ENCODE measurements around the gene TSC22D2. TPM values are rescaled to one million over a fixed set of nuclear protein-coding genes. Genes with fewer than 3 reads are reported as not detected.

Gene TSC22D2
- total RNA-seq, 1 donor from 2014 or later = 22.7 TPM

DNA sequence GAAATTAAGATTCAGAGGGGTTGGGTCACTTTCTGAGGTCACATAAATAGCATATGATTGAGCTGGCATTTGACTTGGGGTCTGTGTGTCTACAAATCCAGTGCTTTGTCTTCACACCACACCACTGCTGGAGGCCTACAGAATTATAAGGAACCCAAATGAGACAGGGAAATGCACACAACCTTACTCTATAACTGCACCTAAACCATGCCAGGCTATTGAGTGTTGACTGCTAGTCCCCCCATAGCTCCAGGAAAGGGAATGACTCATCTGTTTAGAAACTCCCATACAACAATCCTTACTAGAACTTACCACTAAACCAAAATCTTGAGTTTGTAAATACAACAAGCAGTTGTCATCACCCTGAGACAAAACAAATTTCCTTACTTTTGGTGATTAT is 16.9 kb upstream of the TSC22D2 start:
- Mint-ChIP-seq H3K4me3 (no peak overlapping the region), H3K27ac (no peak overlapping the region), H3K36me3 (ENCODE audit: low read depth) (no peaks in the 10 kb centered on the region), H3K4me1 (ENCODE audit: low read depth) (peaks cover 15% of the 10 kb centered on the region), H3K27me3 (ENCODE audit: insufficient read depth) (peaks cover 3% of the 10 kb centered on the region), H3K9me3 (no peaks in the 10 kb centered on the region)
- no peak for DNase-seq (ENCODE audit: low spot score)
- intact Hi-C loops (cut with micrococcal nuclease) = no loop called here

DNA sequence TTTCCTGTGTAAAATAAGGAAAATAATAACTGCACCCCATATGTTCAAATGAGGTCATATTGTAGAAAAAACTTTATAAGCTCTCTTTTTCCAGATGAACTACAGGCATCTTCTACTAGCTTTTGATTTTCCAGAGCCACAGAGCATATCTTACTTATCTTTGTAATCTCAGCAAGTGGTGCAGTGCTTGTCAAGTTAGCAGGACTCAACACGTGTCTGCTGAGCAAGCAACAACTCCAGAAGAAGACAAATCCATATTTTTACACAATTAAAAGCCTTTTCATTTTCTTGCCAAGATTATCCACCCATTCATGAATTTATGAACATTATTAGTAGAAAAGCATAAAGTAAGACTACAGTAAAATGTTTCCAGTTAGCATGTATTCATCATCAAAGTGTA is 14.4 kb upstream of the TSC22D2 start:
- Mint-ChIP-seq H3K36me3 (ENCODE audit: low read depth) (no peaks in the 10 kb centered on the region), H3K9me3 (no peaks in the 10 kb centered on the region), H3K4me1 (ENCODE audit: low read depth) (peaks cover 15% of the 10 kb centered on the region), H3K27ac (no peak overlapping the region), H3K4me3 (no peak overlapping the region), H3K27me3 (ENCODE audit: insufficient read depth) (peaks cover 8% of the 10 kb centered on the region)
- intact Hi-C loops (cut with micrococcal nuclease) = no loop called here
- DNase-seq (ENCODE audit: low spot score) = no peak

DNA sequence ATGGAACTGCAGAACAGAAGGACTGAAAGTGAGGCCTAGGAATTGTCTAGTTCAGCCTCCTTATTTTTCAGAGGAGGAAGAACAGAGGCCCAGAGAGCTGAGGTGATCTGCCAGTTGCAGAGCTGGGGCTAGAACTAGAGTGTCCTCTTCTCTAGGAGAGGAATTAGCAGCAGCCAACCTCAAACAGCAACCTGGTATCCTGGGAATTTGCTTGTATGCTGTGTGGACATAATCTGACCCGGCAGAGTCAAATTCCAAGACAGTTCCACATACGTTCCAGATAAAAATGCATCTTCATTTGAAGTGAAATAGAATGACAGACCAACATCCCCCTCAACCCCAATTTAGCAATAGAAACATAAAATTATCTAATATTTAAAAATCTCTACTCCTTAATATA is 13.5 kb upstream of the TSC22D2 start:
- H3K9me3 Mint-ChIP-seq = no peaks in the 10 kb centered on the region
- no peak for DNase-seq (ENCODE audit: low spot score)
- peaks cover 15% of the 10 kb centered on the region for H3K27me3 Mint-ChIP-seq (ENCODE audit: insufficient read depth)
- intact Hi-C loops (cut with micrococcal nuclease) = no loop called here
- H3K4me3 Mint-ChIP-seq = no peak overlapping the region
- no peaks in the 10 kb centered on the region for H3K36me3 Mint-ChIP-seq (ENCODE audit: low read depth)
- H3K4me1 Mint-ChIP-seq (ENCODE audit: low read depth) = peaks cover 12% of the 10 kb centered on the region
- no peak overlapping the region for H3K27ac Mint-ChIP-seq

DNA sequence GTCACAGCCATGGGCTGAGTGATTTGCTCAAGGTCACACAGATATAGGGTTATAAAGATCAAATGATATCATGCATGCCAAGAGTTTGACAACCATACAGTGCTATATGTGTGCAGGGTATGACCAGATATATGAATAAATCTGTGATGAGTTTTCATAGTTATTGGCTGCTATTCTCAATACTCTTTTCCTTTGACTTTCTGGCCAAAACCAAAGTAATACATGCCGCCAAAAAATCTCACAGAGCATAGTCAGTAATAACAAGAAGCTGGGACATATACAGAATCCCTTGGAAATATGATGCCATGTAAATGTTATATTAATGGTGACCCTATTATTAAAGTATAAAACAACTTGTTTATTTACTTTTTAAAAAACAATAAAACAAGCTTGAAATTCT is 11.6 kb upstream of the TSC22D2 start:
- Mint-ChIP-seq H3K4me3 (no peak overlapping the region), H3K9me3 (no peaks in the 10 kb centered on the region), H3K27ac (no peak overlapping the region), H3K4me1 (ENCODE audit: low read depth) (peaks cover 3% of the 10 kb centered on the region), H3K27me3 (ENCODE audit: insufficient read depth) (peaks cover 19% of the 10 kb centered on the region), H3K36me3 (ENCODE audit: low read depth) (no peaks in the 10 kb centered on the region)
- intact Hi-C loops (cut with micrococcal nuclease) = no loop called here
- no peak for DNase-seq (ENCODE audit: low spot score)

DNA sequence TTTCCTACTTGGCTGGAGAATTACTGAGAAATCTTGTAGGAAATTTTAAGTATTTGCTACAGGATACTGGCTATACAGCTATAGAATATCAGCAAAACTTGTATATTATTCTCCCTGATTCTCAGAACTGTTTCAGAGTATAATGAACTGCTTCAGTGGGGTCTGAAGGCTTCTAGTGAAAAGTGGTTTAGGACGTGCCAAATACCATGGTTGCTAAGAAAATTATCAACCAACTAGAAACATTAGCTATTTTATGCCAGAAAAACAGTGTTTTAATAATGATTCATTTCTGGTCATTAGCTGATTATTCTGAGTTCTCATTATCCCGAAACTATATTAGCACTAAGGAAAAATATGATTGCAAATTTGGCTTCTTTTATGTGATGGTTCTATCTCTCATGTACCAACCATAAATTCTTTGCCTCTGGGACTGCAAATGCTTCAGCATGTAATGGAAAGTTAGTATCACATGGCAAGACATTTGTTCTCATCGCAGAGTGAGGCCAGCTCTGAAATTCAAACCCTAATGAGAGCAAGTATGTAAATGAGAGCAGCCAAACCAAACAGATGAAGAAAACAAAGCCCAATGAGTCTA is 11.0 kb upstream of the TSC22D2 start:
- no peaks in the 10 kb centered on the region for H3K36me3 Mint-ChIP-seq (ENCODE audit: low read depth)
- H3K27me3 Mint-ChIP-seq (ENCODE audit: insufficient read depth) = peaks cover 18% of the 10 kb centered on the region
- H3K4me1 Mint-ChIP-seq (ENCODE audit: low read depth) = no peaks in the 10 kb centered on the region

DNA sequence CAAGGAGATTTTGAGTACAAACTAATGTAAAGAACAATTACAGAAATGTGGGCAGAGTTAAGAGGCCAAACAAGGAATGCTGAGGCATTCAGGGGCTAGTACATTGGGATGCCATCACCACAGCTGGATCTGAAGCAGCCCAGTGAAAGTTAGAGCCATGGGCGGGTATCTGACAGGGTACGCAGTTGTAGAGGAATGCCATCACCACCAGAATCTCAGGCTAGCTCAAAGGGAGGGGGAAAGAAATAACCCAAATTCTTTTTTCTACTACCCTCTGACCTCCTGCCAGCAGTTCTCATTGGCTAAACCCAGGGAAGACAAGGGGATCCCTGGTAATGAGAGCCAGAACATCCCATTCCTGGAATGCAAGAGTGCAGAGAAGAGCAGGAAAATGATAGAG is 9.0 kb upstream of the TSC22D2 start:
- Mint-ChIP-seq H3K4me3 (no peak overlapping the region), H3K27me3 (ENCODE audit: insufficient read depth) (peaks cover 19% of the 10 kb centered on the region), H3K4me1 (ENCODE audit: low read depth) (no peaks in the 10 kb centered on the region), H3K36me3 (ENCODE audit: low read depth) (no peaks in the 10 kb centered on the region), H3K27ac (no peak overlapping the region), H3K9me3 (no peaks in the 10 kb centered on the region)
- no peak for DNase-seq (ENCODE audit: low spot score)
- intact Hi-C loops (cut with micrococcal nuclease) = no loop called here

More for the DNA sequence above, 11.0 kb upstream of the TSC22D2 start:
- Mint-ChIP-seq H3K4me3 (no peak overlapping the region), H3K27ac (no peak overlapping the region), H3K9me3 (no peaks in the 10 kb centered on the region)
- no peak for DNase-seq (ENCODE audit: low spot score)
- intact Hi-C loops (cut with micrococcal nuclease) = no loop called here

DNA sequence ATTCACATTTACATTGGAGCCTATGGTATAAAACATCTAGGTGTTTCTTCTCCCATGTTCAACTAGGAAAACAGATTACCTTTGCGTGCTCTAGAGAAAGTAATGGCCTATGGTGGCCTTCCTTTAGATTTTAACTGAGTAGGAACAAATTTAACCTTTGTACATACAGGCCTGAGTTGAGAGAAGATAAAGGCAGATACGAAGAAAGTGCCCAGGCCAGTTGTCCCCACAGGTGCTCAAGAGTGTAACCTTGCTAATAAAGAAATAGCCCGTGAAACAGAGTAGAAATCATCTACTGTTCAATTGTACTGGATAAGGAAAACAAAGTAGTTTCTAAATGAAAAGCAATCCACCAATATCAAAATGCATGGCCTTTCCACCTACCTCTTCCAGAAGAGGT is 6.8 kb upstream of the TSC22D2 start:
- no peak overlapping the region for H3K4me3 Mint-ChIP-seq
- H3K27ac Mint-ChIP-seq = no peak overlapping the region
- DNase-seq (ENCODE audit: low spot score) = no peak
- H3K4me1 Mint-ChIP-seq (ENCODE audit: low read depth) = no peaks in the 10 kb centered on the region
- H3K27me3 Mint-ChIP-seq (ENCODE audit: insufficient read depth) = peaks cover 24% of the 10 kb centered on the region
- no peaks in the 10 kb centered on the region for H3K36me3 Mint-ChIP-seq (ENCODE audit: low read depth)
- intact Hi-C loops (cut with micrococcal nuclease) = loop anchor here (10.0 kb wide), 1 partner anchor 464 kb away; no protein-coding TSS in a partner anchor
- no peaks in the 10 kb centered on the region for H3K9me3 Mint-ChIP-seq

DNA sequence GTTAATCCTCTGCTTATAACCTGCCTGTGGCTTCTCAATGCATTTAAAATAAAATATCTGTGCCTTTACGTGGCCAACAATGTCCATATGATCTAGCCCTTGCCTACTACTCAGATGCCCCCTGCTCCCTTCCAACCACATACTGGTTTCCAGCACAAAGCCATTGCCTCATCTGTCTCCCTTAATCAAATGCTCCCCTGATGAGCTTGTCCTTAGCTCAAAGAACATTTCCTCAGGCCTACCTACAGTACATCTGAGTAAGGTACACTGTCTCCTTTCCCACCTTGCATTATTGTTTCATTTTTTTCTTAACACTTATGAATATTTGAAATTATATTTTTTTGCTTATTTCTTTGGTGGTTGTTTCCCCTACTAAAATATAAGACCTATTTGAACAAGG is 5.9 kb upstream of the TSC22D2 start:
- H3K9me3 Mint-ChIP-seq = no peaks in the 10 kb centered on the region
- no peak overlapping the region for H3K27ac Mint-ChIP-seq
- intact Hi-C loops (cut with micrococcal nuclease) = loop anchor here (10.0 kb wide), 1 partner anchor 463 kb away; no protein-coding TSS in a partner anchor
- peaks cover 24% of the 10 kb centered on the region for H3K27me3 Mint-ChIP-seq (ENCODE audit: insufficient read depth)
- no peak overlapping the region for H3K4me3 Mint-ChIP-seq
- H3K36me3 Mint-ChIP-seq (ENCODE audit: low read depth) = no peaks in the 10 kb centered on the region
- no peak for DNase-seq (ENCODE audit: low spot score)
- H3K4me1 Mint-ChIP-seq (ENCODE audit: low read depth) = peaks cover 5% of the 10 kb centered on the region

DNA sequence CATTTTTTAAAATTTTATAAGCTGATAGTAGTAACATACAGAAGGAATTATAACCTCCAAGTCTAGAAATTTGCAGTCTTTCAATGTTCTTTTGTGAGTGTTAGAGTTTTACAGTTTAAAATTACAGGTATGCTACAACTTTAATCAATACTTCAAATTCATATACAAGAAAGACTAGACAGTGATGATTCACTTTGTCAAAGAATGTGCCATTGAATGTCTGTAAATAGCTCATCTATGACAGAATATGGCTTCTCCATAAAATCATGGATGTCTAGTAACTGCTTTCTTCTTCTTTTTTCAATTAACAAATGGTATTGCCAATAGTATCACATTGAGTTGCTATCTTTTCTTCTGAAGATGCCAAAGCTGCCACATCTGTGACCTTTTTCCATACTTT is 4.1 kb upstream of the TSC22D2 start:
- intact Hi-C loops (cut with micrococcal nuclease) = loop anchor here (10.0 kb wide), 1 partner anchor 461 kb away; no protein-coding TSS in a partner anchor
- no peak overlapping the region for H3K27ac Mint-ChIP-seq
- DNase-seq (ENCODE audit: low spot score) = no peak
- no peaks in the 10 kb centered on the region for H3K9me3 Mint-ChIP-seq
- H3K36me3 Mint-ChIP-seq (ENCODE audit: low read depth) = no peaks in the 10 kb centered on the region
- no peak overlapping the region for H3K4me3 Mint-ChIP-seq
- peaks cover 17% of the 10 kb centered on the region for H3K27me3 Mint-ChIP-seq (ENCODE audit: insufficient read depth)
- peaks cover 13% of the 10 kb centered on the region for H3K4me1 Mint-ChIP-seq (ENCODE audit: low read depth)

DNA sequence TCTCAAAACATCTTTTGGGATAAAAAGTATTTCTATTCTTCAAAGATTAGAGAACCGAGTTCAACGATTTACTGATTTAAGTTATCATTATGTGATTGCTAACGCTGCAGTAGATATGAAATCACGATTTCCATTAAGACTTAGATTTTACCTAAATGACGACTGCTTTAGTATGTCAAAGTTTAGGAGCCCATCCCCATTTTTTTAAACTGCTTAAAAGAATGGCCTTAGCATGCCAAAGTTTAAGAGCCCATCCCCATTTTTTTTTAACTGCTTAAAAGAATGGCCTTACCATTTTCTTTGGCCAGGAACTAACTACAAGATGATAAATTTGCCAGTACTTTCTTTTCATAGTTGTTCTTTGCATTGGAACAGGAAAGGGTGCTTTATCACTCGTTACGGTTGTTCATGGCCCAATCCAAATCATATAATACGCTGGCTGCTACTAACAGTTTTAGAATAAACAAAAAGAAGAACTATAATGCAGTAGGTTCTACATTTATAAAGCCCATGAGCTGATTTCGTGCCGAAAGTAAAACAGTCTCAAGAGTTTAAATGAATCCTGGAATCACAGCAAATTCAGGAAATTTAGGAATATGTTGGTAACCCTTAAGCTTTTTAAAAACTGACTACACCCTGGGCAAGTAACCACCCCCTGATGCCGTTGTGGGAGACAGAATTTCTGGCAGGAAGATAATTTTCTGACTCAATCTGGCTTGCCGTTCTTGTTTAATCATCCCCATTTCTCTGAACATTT is 869 bp upstream of the TSC22D2 start:
- no peak for DNase-seq (ENCODE audit: low spot score)
- intact Hi-C loops (cut with micrococcal nuclease) = loop anchor here (5.0 to 10.0 kb wide), 3 partner anchors 295 to 795 kb away; partner anchors contain the start of genes ERICH6 and GPR171
- no peaks in the 10 kb centered on the region for H3K9me3 Mint-ChIP-seq
- peaks cover 28% of the 10 kb centered on the region for H3K4me1 Mint-ChIP-seq (ENCODE audit: low read depth)
- peak overlapping the region; percentile 94 for H3K27ac Mint-ChIP-seq
- H3K36me3 Mint-ChIP-seq (ENCODE audit: low read depth) = peaks cover 11% of the 10 kb centered on the region
- H3K27me3 Mint-ChIP-seq (ENCODE audit: insufficient read depth) = peaks cover 6% of the 10 kb centered on the region
- H3K4me3 Mint-ChIP-seq = peak overlapping the region; percentile 82

DNA sequence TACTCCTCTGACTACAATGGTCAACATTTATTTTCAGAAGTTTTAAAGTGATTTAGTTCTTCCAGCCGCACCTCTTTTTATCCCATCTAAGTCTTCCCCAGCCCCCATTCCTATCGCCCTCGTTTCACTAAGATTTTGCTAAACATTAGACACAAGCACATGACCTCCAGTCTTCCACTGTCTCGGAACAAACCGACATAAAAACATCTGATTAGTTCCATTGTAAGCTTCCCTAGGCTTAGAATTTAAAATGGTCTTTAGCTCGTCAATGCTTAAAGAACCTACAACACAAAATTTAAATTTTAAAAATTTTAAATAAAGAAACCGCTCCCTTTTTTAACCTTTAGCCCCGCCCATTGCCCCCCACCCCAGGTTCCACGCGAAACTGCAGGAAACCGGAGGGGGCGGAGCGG is 284 bp upstream of the TSC22D2 start:
- intact Hi-C loops (cut with micrococcal nuclease) = loop anchor here (1.0 to 10.0 kb wide), 9 partner anchors 23 to 794 kb away; partner anchors contain the start of genes EIF2A, ERICH6, GPR171 and PFN2
- H3K4me3 Mint-ChIP-seq = peak overlapping the region; percentile 82
- peaks cover 34% of the 10 kb centered on the region for H3K4me1 Mint-ChIP-seq (ENCODE audit: low read depth)
- peak overlapping the region; percentile 94 for H3K27ac Mint-ChIP-seq
- DNase-seq (ENCODE audit: low spot score) = no peak
- peaks cover 14% of the 10 kb centered on the region for H3K36me3 Mint-ChIP-seq (ENCODE audit: low read depth)
- H3K9me3 Mint-ChIP-seq = no peaks in the 10 kb centered on the region
- H3K27me3 Mint-ChIP-seq (ENCODE audit: insufficient read depth) = peaks cover 6% of the 10 kb centered on the region

DNA sequence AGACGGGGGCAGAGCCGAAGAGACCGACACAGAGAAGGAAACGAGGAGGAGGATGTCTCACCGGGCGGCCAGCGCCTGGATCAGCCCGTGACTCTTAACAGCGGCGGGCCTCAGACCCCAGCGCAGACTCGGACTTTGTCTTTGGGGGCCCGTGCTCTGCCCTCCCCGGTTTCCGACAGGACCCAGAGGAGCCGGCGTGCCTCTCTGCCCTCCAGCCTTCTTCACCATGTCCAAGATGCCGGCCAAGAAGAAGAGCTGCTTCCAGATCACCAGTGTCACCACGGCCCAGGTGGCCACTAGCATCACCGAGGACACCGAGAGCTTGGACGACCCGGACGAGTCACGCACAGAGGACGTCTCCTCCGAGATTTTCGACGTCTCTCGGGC is 1.0 kb downstream of the TSC22D2 start:
- intact Hi-C loops (cut with micrococcal nuclease) = loop anchor here (2.0 to 10.0 kb wide), 5 partner anchors 122 to 793 kb away; partner anchors contain the start of genes ERICH6, GPR171 and PFN2
- H3K27me3 Mint-ChIP-seq (ENCODE audit: insufficient read depth) = peaks cover 5% of the 10 kb centered on the region
- no peaks in the 10 kb centered on the region for H3K9me3 Mint-ChIP-seq
- peak overlapping the region; percentile 95 for H3K27ac Mint-ChIP-seq
- H3K36me3 Mint-ChIP-seq (ENCODE audit: low read depth) = peaks cover 19% of the 10 kb centered on the region
- H3K4me1 Mint-ChIP-seq (ENCODE audit: low read depth) = peaks cover 47% of the 10 kb centered on the region
- no peak for DNase-seq (ENCODE audit: low spot score)
- H3K4me3 Mint-ChIP-seq = peak overlapping the region; percentile 83
